ENCODE results near the gene ZNF664.
"Not testable (repeated sequence)": the region's sequence is repeated elsewhere in the genome, so short reads cannot be mapped to it uniquely, and the experiment has no call there.

The ZNF664 gene

GRCh38 chr12:123945287-123946151 lies 27.5 kb upstream of the ZNF664 start:
- no peak overlapping the region for H3K4me3 ChIP-seq (IDR thresholded peaks at IDR 0.05; ENCODE audit: insufficient read depth, low read depth, low read length)
- H3K4me2 ChIP-seq: no peak overlapping the region
- no peaks in the 10 kb centered on the region for H3K36me3 ChIP-seq (ENCODE audit: insufficient read depth)
- no peaks in the 10 kb centered on the region for H3K79me2 ChIP-seq (ENCODE audit: insufficient read depth, low read depth)
- TF ChIP-seq CTCF (conservative IDR thresholded peaks at IDR 0.05; ENCODE audit: low read depth, low read length): no peak
- no peaks in the 10 kb centered on the region for H3K27me3 ChIP-seq (ENCODE audit: insufficient read depth, low read depth)
- no peaks in the 10 kb centered on the region for H4K20me1 ChIP-seq (ENCODE audit: insufficient read depth)
- no peaks in the 10 kb centered on the region for H3K4me1 ChIP-seq (ENCODE audit: low read depth, poor library complexity, severe bottlenecking)
- no peak overlapping the region for H3K9ac ChIP-seq
- no peak overlapping the region for H2AFZ ChIP-seq (ENCODE audit: low read depth)
- no peak overlapping the region for H3K27ac ChIP-seq

- H3K27me3 ChIP-seq (ENCODE audit: insufficient read depth, low read depth): no peaks in the 10 kb centered on the region
- TF ChIP-seq CTCF (conservative IDR thresholded peaks at IDR 0.05; ENCODE audit: low read depth, low read length): no peak
- no peaks in the 10 kb centered on the region for H3K36me3 ChIP-seq (ENCODE audit: insufficient read depth)
- H3K4me2 ChIP-seq: no peak overlapping the region
- H3K4me1 ChIP-seq (ENCODE audit: low read depth, poor library complexity, severe bottlenecking): no peaks in the 10 kb centered on the region
- H3K79me2 ChIP-seq (ENCODE audit: insufficient read depth, low read depth): no peaks in the 10 kb centered on the region
- no peak overlapping the region for H3K9ac ChIP-seq
- no peaks in the 10 kb centered on the region for H4K20me1 ChIP-seq (ENCODE audit: insufficient read depth)
- no peak overlapping the region for H3K27ac ChIP-seq
- H2AFZ ChIP-seq (ENCODE audit: low read depth): no peak overlapping the region
- no peak overlapping the region for H3K4me3 ChIP-seq (IDR thresholded peaks at IDR 0.05; ENCODE audit: insufficient read depth, low read depth, low read length)
Observed at GRCh38 chr12:123946152-123946515, 26.9 kb upstream of the ZNF664 start.

GRCh38 chr12:123946516-123947505 lies 26.2 kb upstream of the ZNF664 start:
- not testable (repeated sequence) for H3K27me3 ChIP-seq (ENCODE audit: insufficient read depth, low read depth); H2AFZ ChIP-seq (ENCODE audit: low read depth); H3K9ac ChIP-seq; H3K79me2 ChIP-seq (ENCODE audit: insufficient read depth, low read depth); H3K4me3 ChIP-seq (IDR thresholded peaks at IDR 0.05; ENCODE audit: insufficient read depth, low read depth, low read length); H3K4me1 ChIP-seq (ENCODE audit: low read depth, poor library complexity, severe bottlenecking); H3K27ac ChIP-seq; H3K4me2 ChIP-seq; H3K36me3 ChIP-seq (ENCODE audit: insufficient read depth); H4K20me1 ChIP-seq (ENCODE audit: insufficient read depth)

GRCh38 chr12:123947531-123947930 lies 25.5 kb upstream of the ZNF664 start:
- not testable (repeated sequence) for H2AFZ ChIP-seq (ENCODE audit: low read depth); H3K27me3 ChIP-seq (ENCODE audit: insufficient read depth, low read depth); H3K4me1 ChIP-seq (ENCODE audit: low read depth, poor library complexity, severe bottlenecking); H3K36me3 ChIP-seq (ENCODE audit: insufficient read depth); H3K4me2 ChIP-seq; H3K4me3 ChIP-seq (IDR thresholded peaks at IDR 0.05; ENCODE audit: insufficient read depth, low read depth, low read length); H3K27ac ChIP-seq; H3K79me2 ChIP-seq (ENCODE audit: insufficient read depth, low read depth); H3K9ac ChIP-seq; H4K20me1 ChIP-seq (ENCODE audit: insufficient read depth)

- no peak overlapping the region for H2AFZ ChIP-seq (ENCODE audit: low read depth)
- no peaks in the 10 kb centered on the region for H4K20me1 ChIP-seq (ENCODE audit: insufficient read depth)
- H3K36me3 ChIP-seq (ENCODE audit: insufficient read depth): no peaks in the 10 kb centered on the region
- no peaks in the 10 kb centered on the region for H3K79me2 ChIP-seq (ENCODE audit: insufficient read depth, low read depth)
- no peak overlapping the region for H3K27ac ChIP-seq
- no peak for TF ChIP-seq CTCF (conservative IDR thresholded peaks at IDR 0.05; ENCODE audit: low read depth, low read length)
- H3K4me1 ChIP-seq (ENCODE audit: low read depth, poor library complexity, severe bottlenecking): no peaks in the 10 kb centered on the region
- H3K9ac ChIP-seq: no peak overlapping the region
- H3K4me3 ChIP-seq (IDR thresholded peaks at IDR 0.05; ENCODE audit: insufficient read depth, low read depth, low read length): no peak overlapping the region
- no peaks in the 10 kb centered on the region for H3K27me3 ChIP-seq (ENCODE audit: insufficient read depth, low read depth)
- H3K4me2 ChIP-seq: no peak overlapping the region
Observed at GRCh38 chr12:123948401-123948795, 24.6 kb upstream of the ZNF664 start.
